HG03045 (cell line): ENCODE results near the gene FARS2.

Experiments used
- ATAC-seq: cut with Tn5 transposase; IDR thresholded peaks from one replicate; pipeline ENCODE4 v1.9.1; 2021; ENCODE audit warnings: mild to moderate bottlenecking, moderate library complexity; ENCODE audit not compliant: unreplicated experiment

The FARS2 gene

DNA sequence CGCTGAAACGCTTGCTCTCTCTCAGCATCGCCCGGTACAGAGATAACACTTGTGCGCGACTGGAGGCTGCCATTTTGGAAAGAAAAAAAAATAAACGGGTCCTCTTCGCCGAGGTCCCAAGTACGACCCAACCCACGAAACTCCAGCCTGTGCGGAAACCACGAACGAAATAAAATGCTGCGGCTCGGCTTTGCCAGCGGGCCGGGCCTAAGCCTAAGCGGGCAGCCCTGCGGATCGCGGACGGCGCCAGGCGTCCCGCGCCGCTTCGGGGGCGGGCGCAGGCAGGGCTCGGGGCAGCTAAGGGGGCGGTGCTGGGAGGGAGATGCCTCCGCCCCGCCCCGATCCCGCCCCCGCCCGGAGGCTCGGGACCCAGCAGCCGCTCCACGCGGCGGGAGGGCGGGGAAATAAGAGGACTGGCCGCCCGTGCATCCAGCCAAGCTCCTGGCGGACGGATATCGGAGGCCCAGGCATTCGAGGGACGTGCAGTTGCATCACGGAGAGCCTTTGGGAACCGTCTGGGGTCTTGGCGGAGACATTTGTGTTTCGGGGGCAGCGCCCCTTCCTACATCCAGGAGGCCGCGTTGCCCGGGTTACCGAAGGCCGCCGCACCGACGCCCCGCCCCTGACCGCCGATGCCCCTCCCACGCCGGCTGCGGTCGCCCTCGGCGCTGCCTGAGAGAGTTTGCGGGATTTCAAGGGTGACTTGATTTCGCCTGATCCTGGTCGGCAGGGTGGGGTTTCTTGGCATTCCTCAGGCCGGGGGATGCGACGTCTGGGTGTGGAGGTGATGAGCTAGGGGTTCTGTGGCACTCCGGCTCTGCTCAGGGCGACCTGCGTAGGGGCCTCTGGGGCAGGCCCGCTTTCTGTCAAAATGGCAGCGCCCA lies at the start of gene FARS2, which contains the start of gene LYRM4:
Gene FARS2 (plus strand): TSS at position 853 of the 884 bp plus-strand sequence.
Gene LYRM4 (minus strand): TSS at position 290 of the 884 bp plus-strand sequence. CDS start 217 bp downstream, at position 73.
- ATAC-seq: peak; percentile 83

DNA sequence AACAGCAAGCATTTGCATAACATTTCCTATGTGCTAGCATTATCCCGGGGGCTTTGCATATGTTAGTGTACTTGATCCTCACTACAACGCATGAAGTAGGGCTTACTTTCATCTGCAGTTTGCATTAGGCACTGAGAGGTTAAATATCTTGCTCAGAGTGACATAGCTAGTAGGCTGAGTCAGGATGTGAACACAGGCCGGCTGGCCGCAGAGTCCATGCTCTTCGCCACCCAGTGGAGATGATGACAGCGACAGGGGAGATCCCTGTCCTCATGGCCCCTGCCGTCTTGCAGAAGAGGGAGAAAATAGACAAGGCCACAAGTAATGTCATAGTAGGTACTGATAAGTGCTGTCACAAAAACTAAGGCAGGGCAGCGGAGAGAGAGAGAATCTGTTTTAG lies 47.5 kb upstream of the FARS2 start:
- ATAC-seq: no peak

DNA sequence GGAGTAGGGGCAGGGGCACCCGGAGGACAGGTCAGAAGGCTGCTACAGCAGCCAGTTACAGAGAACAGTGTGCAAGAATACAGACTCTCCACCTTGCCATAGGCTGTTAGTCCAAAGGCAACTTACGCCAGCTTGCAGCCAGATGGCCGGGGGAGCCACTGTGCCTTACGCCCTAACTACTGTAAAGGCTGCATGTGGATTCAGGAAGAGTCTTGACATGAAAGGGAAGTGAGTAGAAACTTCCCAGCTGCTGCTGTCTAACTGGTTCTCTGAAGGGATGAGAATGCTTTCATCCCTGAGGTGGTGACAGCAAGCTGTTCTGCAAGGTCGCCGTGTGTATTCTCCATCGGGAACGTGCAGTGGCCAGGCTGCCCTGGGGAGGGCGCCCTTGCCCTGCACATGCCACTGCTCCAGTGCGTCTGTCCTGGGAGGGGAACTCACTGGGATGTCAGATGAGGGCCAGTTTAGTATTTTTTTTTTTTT lies 46.7 kb upstream of the FARS2 start:
- no peak for ATAC-seq

DNA sequence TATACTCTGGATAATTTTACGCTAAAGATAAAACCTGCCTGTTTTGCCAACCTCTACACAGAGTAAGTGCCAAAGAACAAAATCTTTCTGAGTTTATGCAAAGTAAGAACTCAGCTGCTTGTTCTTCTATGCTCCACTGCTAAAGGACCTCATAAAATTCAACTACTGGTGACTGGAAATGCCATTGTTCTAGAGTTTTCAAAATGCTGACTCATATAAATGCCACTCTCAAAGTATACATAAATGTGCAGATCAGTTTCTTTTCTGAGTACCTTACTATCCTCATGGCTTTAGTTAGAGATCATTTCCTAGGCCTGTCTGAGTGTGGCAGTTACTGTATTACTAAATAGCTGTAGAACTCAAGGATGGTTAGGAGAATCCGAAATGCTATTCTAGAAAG lies 46.2 kb upstream of the FARS2 start:
- no peak for ATAC-seq

DNA sequence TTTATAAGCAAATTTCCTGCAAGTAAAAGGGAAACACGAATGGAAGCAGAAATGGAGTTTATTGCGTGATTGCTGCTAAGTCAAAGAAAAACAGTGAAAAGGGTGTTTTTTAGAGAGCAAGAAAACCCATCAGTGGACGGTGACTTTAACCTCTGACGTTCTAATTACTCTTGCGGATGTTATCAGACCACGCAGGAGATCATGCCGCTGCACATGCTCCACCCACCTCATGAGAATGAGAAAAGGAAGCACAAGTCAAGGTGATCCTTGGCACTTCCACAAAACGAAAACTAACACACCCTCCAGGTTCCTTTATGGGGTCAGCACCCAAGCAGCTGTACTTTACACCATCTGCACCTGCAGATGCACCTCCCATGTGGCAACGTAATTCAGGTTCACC lies 45.5 kb upstream of the FARS2 start:
- ATAC-seq: no peak

DNA sequence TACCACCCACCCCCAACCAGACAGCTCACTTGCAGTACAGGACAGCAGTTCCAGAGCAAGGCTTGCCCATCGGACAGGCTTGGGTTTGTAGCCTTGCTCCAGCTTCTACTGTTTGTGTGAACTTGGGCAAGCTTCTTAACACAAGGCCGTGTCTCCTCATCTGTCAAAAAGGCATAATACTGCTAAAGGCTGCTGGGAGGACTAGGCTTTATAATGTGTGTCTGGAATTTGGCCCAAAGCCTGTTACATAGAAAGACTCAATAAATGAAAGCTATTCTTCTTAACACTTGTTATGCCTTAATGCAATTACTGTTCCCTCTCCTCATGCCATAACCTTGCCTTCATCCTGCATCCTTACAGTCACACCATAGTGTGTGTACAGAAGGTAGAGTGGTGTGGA lies 44.0 kb upstream of the FARS2 start:
- ATAC-seq: no peak

DNA sequence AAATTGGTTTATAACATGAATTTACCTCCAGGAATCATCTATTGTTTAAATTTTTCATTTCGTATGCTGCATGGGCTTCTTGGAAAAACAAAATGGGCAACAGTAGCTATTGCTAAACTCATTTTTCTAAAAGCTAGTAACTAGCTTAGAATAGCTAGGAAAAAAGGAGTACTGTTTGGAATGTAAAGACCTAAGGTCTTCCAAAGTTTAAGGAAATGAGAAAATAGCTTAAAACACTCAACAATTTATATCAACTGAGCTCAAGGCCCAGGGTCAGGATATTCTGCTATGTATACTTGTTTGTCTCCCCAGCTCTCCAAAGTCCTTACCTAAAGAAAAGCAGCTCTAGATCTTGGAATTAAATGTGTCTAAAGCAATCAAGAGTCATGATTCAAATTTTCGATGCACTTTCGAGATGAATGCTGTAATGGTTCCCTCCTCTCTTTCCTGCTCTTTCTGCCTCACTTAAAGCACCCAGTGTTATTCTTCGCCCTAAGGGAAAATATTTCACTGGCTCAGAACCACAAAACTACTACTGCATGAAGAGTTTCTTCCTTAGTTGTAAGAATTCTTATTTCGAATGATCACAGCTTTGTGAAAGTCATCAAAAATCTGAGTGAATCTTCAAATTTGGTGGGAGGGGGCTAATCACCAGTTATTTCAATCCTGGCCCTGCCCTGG lies 42.2 kb upstream of the FARS2 start:
- ATAC-seq: no peak

DNA sequence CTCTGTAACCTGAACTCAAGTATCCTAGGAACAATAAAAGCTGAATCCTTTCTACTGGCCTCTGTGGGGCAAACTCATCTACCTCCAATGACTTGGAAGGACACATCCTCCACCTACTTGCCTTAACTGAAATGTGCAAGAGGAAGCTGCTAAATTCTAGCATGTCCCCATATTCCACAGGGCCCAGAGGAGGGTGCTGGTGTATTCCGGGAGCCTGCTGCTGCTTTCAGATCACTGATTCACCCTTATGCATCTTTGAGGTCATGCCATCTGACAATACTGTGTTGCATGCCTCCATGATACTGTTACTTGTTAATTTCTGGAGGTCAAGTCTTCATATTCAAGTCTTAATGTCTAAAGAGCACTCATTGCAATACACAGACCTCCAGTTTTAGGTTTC lies 40.9 kb upstream of the FARS2 start:
- ATAC-seq: no peak

DNA sequence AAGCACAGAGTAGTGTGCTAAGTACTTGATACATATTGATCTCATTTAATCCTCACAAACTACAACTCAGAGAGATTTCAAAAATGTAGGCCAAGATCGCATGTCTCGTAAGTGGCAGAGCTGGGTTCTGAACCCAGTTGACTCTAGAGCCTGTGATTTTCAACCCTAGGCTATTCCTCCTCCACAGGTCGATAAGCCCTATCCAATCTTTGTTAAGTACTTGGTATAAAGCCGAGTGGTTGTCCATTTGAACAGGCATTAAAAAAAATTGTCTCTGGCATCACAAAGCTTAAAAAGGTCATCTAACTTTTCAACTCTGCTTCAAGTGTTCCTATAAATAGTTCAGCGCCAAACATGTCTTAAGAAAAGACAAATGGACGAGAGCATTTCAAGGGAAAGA lies 38.0 kb upstream of the FARS2 start:
- no peak for ATAC-seq

DNA sequence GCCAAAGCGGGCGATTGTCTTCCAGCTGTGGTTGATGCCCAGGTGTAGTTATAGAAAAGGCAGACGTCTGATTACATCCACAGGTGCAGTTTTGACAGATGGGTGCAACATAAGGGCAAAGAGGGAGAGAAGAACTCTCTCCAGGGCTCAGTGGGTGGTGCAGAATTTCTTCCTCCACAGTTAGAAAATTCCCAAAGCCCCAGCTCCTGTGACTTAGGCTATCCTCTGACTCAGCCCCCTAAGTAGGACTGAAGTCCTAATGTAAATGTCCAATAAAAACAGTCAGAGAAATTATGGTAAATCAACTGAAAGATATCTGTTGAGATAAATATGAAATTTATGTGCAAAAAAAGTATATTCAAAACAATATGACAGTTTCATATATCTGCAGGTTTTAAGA lies 32.0 kb upstream of the FARS2 start:
- ATAC-seq: no peak

DNA sequence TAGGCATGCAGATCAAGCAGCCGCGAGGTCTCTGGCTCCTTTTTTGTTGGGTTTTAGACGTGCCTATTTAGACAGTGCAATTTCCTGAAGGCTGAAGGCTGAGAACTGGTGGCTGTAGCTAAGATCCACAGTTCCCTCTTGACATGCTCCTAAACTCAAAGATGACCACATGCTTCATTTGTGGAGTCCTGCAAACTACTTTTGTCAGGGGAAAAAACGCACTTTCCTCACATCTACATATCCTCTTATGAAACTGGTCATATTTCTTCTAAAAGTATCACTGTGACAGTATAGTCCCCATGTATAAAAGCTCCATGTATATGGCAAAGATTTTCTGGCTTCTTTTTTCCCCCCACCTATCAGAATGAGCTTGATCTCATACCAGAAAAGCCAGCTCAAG lies 31.2 kb upstream of the FARS2 start:
- ATAC-seq: no peak

DNA sequence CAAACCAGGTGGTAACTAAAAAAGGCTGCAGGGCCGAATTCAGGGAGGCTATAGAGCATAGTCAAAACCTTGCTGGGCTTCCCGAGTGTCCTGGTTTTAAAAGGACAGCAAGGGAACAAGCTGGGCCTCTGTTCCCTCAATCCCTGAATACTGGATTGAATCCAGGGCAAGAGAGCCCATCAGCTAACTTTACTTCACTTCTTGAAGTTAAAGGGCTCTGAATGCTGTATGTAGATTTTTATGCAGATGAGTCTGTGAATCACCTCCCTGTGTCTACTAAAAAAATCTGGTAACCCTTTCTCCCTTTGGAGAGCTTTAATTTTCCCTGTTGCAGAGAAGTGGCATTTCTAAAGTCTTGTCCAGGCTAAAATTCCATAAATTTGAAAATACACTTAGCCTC lies 30.0 kb upstream of the FARS2 start:
- ATAC-seq: no peak

DNA sequence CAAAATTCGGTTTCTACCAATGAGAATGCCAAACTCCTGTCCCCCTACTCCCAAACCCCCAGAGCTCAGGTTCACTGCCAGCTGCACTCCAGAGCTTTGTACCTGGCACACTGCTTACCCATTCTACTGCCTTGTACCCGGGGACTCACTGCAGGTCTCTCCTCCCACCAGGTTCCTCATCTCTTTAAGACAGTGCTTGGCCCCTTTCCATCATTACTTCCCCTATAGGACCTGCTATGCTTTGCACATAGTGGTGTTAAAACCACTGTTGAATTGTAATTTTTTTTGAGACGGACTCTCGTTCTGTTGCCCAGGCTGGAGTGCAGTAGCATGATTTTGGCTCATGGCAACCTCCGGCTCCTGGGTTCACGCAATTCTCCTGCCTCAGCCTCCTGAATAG lies 26.4 kb upstream of the FARS2 start:
- no peak for ATAC-seq

DNA sequence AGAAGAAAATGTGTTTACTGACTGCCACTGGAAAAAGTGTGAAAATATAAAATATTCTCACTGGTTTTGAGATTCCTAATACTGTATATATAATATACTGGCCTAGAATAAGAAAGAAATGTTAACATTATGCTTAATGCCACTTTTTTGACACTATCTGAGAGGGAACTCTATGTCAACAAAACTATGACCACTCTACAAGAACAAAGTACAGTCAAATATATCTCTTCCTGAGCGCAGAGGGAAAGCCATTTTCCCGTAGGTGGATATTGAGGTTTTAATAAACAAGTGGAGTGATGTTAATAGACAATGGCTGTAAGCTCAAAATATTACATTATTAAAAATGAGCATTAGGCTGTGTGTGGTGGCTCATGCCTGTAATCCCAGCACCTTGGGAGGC lies 25.5 kb upstream of the FARS2 start:
- no peak for ATAC-seq

DNA sequence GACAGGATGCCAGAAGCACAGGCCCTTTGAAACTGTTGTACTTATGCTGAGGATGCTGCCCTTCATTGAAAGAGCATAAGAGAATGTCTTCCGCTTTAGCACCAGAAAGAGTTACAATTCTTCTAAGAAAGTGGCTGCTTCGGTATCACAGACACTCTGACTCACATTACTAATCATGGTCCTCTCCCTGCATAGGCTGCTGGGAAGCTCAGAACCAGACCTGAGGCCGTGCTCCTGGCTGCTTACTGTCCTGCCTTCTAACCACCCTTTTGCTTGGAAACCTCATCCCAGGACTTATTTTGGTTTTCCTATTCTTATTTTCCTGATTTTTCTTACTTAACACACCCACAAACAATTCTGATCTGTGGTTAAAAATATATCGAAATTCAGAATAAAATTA lies 23.5 kb upstream of the FARS2 start:
- no peak for ATAC-seq

DNA sequence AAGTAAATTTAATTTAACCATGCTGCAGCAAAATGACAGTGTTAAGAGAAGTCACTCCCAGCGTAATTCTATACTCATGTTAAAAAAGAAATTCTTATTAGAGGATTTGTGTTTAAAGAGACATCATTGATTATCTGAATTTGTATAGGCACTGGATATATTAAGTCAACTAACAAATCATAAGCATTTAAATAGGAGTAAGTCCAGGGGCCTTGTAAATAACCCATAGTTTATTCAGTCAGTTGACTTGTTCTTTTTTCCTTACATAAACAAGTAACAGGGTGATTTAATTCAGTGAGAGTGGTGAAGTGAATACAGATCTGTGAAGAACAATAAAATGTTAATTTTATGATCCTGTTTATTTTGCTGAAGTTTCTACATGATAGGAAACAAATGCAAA lies 23.0 kb upstream of the FARS2 start:
- ATAC-seq: no peak

DNA sequence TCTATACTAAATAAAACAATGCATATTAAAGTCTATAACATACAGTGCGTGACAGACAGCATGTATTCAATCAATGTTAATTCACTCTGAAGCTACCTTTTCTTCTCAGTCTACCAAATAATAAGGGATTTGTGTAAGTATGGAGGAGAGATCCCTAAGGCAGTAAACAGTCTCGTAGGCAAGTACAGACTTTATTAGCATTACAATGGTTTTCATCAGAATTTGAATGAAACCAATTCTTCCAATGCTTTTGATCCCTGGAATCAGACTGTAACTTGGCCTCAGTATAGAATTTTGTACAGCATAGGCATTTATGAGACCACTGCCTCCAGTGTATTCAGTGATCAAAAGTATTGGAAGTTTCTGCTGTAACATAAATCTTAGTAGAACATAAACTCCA lies 20.1 kb upstream of the FARS2 start:
- no peak for ATAC-seq

DNA sequence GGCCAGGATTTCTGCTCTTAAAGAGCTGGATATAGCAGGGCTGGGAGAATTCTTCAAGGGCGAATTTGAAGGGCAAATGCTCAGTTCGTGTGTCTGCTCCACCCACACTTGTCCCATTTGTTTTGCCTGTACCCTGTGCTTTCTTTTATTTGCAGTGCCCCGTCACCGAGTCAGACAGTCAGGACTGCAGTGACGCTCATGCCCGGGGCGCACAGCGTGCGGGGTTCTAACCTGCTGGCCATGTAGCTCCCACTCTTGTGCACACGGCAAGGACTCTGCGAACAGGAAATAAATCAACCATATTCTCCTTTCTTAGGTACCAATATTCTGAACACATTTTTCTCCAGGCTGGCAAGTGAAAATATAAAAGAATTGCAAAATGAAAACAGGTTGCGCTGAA lies 18.2 kb upstream of the FARS2 start:
- no peak for ATAC-seq

DNA sequence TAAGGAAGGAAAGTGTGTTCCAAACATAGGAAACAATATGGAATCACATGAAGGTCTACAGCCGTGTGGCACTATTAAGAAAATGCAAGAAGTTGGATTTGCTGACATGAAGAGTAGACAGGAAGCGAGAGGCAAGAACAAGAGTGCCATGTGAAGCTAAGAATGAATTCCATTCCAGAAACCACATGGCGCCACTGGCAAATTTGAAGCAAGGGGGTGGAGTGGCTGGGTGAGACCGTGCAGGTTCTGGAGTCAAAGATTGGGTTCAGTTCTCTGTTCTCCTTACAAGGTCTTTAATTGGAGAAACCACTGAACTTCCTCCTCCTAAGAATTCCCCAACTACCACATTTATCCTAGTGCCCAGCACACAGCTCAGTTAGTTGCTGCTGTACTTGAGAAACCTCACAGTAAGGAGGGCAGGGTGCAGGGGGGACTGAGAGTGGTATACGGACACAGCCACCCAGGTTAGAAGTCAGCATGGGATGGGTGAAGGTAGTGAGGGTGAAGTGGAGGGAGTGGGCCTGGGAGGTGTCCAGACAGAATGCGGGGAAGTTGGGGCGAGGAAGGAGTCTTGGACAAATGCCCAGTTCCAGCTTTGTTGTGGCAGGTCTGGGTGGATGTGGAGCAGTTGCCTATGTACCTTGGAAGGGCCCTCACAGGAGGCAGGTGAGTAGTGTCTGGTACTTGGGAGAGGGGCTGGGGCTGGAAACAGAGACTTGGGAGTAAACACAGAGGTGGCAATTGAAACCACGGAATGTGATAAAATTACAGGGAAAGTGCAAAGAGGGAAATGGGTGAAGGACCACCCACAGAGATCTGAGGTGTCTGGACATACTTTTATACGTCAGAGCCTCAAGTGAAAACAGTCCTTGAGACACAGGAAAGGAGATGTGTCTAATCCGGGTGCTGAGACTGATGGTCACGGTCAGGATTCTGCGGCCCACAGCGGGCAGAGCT lies 14.9 kb upstream of the FARS2 start:
- no peak for ATAC-seq

DNA sequence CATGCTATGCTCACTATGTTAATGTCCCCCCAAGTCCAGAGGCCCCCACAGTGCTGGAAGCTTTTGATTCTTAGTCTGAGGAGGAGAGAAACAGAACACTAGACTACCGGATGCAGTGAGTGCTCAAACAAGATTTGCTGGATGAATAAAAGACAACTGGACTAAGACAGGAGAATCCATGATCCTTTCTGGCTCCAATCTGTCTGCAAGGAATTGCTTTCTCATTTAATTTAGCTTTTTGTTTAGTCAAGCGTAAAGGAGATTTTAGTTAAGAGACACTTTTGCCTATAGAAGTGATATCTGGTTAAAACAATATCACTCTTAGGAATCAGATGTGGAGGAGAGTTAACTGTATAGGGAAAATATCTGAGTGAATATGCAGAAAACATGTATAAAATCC lies 14.1 kb upstream of the FARS2 start:
- no peak for ATAC-seq
